Keratinocyte (primary cell): ENCODE data around the gene KBTBD8. TPM values are rescaled to one million over a fixed set of nuclear protein-coding genes. Genes with fewer than 3 reads are reported as not detected.
A peak's percentile ranks its signal among the peaks of the same experiment; 100 is the strongest.

ENCODE experiments used
- DNase-seq: peaks from one replicate; pipeline ENCODE4 v3.0.0-alpha.2; 2011; ENCODE audit warnings: low read depth, missing footprints, low spot score
- FAIRE-seq: peaks from 2 replicates; lab custom pipeline; 2011; peaks lifted over from hg19 to GRCh38; lab: Jason Lieb, UNC
- H2AFZ ChIP-seq: 2 replicates; pipeline ENCODE4 v1.6.0; 2012; ENCODE audit warnings: low read length, control low read depth, inconsistent platforms; ENCODE audit not compliant: control insufficient read depth
- H3K27ac ChIP-seq: 2 replicates; pipeline ENCODE4 v1.5.1; 2011; ENCODE audit warnings: low read length; ENCODE audit not compliant: control insufficient read depth, insufficient read depth
- H3K27me3 ChIP-seq: 3 replicates; pipeline ENCODE4 v1.6.0; 2011; ENCODE audit warnings: low read length; ENCODE audit not compliant: control insufficient read depth, insufficient read depth; ENCODE audit errors: extremely low read depth
- H3K36me3 ChIP-seq, 2 experiments: 2 replicates in 1 of 2; 3 replicates in 1 of 2; pipeline ENCODE4 v1.5.1; 2011; ENCODE audit warnings: low read length in 2 of 2, mild to moderate bottlenecking in 1 of 2; ENCODE audit not compliant: control insufficient read depth in 2 of 2, insufficient read depth in 2 of 2; ENCODE audit errors: extremely low read depth in 1 of 2
- H3K4me1 ChIP-seq: 3 replicates; pipeline ENCODE4 v1.5.1; 2011; ENCODE audit warnings: low read length; ENCODE audit not compliant: control insufficient read depth, insufficient read depth; ENCODE audit errors: extremely low read depth
- H3K4me2 ChIP-seq: 3 replicates; pipeline ENCODE4 v1.6.0; 2011; ENCODE audit warnings: low read depth, low read length; ENCODE audit not compliant: control insufficient read depth, insufficient read depth; ENCODE audit errors: extremely low read depth
- H3K4me3 ChIP-seq, 3 experiments: fragments of 200-600 bp in 1 of 3; sonication (generic) in 1 of 3; 2 replicates in 2 of 3; 3 replicates in 1 of 3; pipeline ENCODE4 v1.5.1; 2011 to 2016; ENCODE audit warnings: low read length in 3 of 3, mild to moderate bottlenecking in 3 of 3, control low read depth in 2 of 3, inconsistent platforms in 1 of 3, low read depth in 1 of 3, mixed read lengths in 1 of 3, mixed run types in 1 of 3, moderate library complexity in 1 of 3; ENCODE audit not compliant: control insufficient read depth in 2 of 3, insufficient read depth in 2 of 3; ENCODE audit errors: extremely low read depth in 1 of 3
- H3K79me2 ChIP-seq: 2 replicates; pipeline ENCODE4 v1.6.0; 2012; ENCODE audit warnings: low read length; ENCODE audit not compliant: control insufficient read depth, insufficient read depth
- H3K9ac ChIP-seq: 3 replicates; pipeline ENCODE4 v1.6.0; 2011; ENCODE audit warnings: low read length; ENCODE audit not compliant: control insufficient read depth, insufficient read depth; ENCODE audit errors: extremely low read depth
- H3K9me1 ChIP-seq: 3 replicates; pipeline ENCODE4 v1.6.0; 2011; ENCODE audit warnings: low read length; ENCODE audit not compliant: control insufficient read depth, insufficient read depth; ENCODE audit errors: extremely low read depth
- H3K9me3 ChIP-seq: 2 replicates; pipeline ENCODE4 v1.5.1; 2012; ENCODE audit warnings: low read depth, low read length; ENCODE audit not compliant: control insufficient read depth
- H4K20me1 ChIP-seq: 3 replicates; pipeline ENCODE4 v1.6.0; 2011; ENCODE audit warnings: low read length; ENCODE audit not compliant: control insufficient read depth, insufficient read depth; ENCODE audit errors: extremely low read depth
- CTCF ChIP-seq, 3 experiments: IDR thresholded peaks in 1 of 3; conservative IDR thresholded peaks in 1 of 3; optimal IDR thresholded peaks in 1 of 3; 2 replicates in 2 of 3; 3 replicates in 1 of 3; pipeline versions ENCODE3 to v1.5.1; 2011; ENCODE audit warnings: low read length in 3 of 3, mild to moderate bottlenecking in 3 of 3, moderate library complexity in 2 of 3, control low read depth in 1 of 3, inconsistent platforms in 1 of 3; ENCODE audit not compliant: insufficient read depth in 2 of 3; ENCODE audit errors: extremely low read depth in 1 of 3
- EZH2 ChIP-seq: IDR thresholded peaks from one replicate; pipeline ENCODE4 v1.6.1; 2012; ENCODE audit warnings: inconsistent platforms, mild to moderate bottlenecking, low read length, moderate library complexity
- dilution Hi-C: fragments of 300-500 bp; cut with MboI; formaldehyde crosslinking; loops from one replicate; pipeline ENCODE4 v1.7.0; 2020; ENCODE audit warnings: low sequenced_read_pairs; ENCODE audit not compliant: extremely low pct_ligation_motif_present
- polyA plus RNA-seq, 5 experiments: library from polyadenylated mRNA; depleted of rRNA in 3 of 5; stranded (reverse) in 3 of 5; stranded (forward) in 1 of 5; unstranded in 1 of 5; fragments of >200 nt; gene quantifications; 1 replicate in 1 of 5; 2 replicates in 3 of 5; 3 replicates in 1 of 5; pipeline versions ENCODE4 v1.2.1 to v1.2.3, GENCODE V29; 2011 to 2012; ENCODE audit warnings: missing spikeins in 2 of 5, low read depth in 1 of 5, low replicate concordance in 1 of 5

The KBTBD8 gene
- polyA plus RNA-seq, 1 donor (not counting 4 experiments of a cell fraction or from before 2014, with no cell fraction given), result 7.5 TPM

DNA sequence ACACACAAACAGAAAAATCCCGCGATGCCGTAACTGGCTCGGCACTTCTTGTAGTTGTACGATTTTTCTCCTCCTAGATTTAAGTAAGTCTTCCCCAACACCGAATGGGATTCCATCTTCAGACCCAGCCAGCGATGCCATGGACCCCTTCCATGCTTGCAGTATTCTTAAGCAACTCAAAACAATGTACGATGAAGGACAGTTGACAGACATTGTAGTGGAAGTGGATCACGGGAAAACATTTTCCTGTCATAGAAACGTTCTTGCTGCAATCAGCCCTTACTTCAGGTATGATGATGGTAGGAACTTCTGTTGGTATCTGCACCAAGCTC lies 763 bp downstream of the KBTBD8 start:
- H3K27me3 ChIP-seq, result no peaks in the 10 kb centered on the region
- TF ChIP-seq EZH2, result no peak
- peak overlapping the region; percentile 76 for H3K9ac ChIP-seq
- H4K20me1 ChIP-seq, result no peaks in the 10 kb centered on the region
- peaks cover 21% of the 10 kb centered on the region for H3K79me2 ChIP-seq
- peaks cover 7 to 9% of the 10 kb centered on the region in 2 experiments for H3K36me3 ChIP-seq
- FAIRE-seq (peak; percentile 62), DNase-seq (no peak)
- H3K4me2 ChIP-seq, result peak overlapping the region; percentile 96
- H3K9me3 ChIP-seq, result no peaks in the 10 kb centered on the region
- peak overlapping the region; percentile 41 for H2AFZ ChIP-seq
- H3K4me1 ChIP-seq, result peaks cover 22% of the 10 kb centered on the region
- no peaks in the 10 kb centered on the region for H3K9me1 ChIP-seq
- H3K4me3 ChIP-seq, result peak overlapping the region; percentile 74 to 95 (median 82)
- dilution Hi-C loops, result no loop called here
- peak overlapping the region; percentile 38 for H3K27ac ChIP-seq

DNA sequence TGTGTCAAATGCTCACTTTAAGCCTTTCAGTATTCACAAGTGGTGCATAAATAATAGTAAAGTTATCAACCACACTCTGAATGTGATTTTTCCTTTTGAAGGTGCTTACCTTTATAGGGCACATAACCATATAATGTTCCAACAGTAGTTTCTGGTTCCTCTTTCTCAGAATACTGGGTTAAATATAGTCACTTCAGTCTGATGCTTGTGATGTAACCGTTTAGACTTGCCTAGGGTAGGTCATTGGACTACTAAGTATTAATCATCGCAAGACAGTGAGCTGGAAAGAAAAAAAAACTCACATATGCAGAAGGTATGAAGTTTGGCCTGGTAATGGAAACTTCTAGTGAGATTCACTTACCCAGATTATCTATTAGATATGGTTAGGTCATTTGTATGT lies 1.9 kb downstream of the KBTBD8 start:
- Histone ChIP-seq H3K9ac (no peak overlapping the region), H3K4me2 (peak overlapping the region; percentile 96), H4K20me1 (no peaks in the 10 kb centered on the region), H3K9me3 (no peaks in the 10 kb centered on the region), H2AFZ (peak overlapping the region; percentile 4), H3K9me1 (no peaks in the 10 kb centered on the region), H3K27ac (peak overlapping the region; percentile 42), H3K4me1 (peaks cover 22% of the 10 kb centered on the region), H3K36me3 (peaks cover 10 to 12% of the 10 kb centered on the region in 2 experiments), H3K4me3 (peak overlapping the region in 1 of 3 experiments; percentile 95), H3K79me2 (peaks cover 23% of the 10 kb centered on the region), H3K27me3 (no peaks in the 10 kb centered on the region)
- DNase-seq, result no peak
- TF ChIP-seq CTCF (optimal IDR thresholded peaks at IDR 0.05 in 1 of 3, IDR thresholded peaks at IDR 0.05 in 1 of 3, conservative IDR thresholded peaks at IDR 0.05 in 1 of 3; ENCODE audit: extremely low read depth in 1 of 3, insufficient read depth in 2 of 3, low read length in 3 of 3) (no peak), EZH2 (no peak)
- dilution Hi-C loops, result no loop called here
- peak; percentile 88 for FAIRE-seq
